Naive thymus-derived CD4-positive, alpha-beta T cell (primary cell): Measurements from ENCODE around the gene ATP10B. TPM values are rescaled to one million over a fixed set of nuclear protein-coding genes. Genes with fewer than 3 reads are reported as not detected.

Experiments
- ATAC-seq: fragments of 150-1000 bp; cut with Tn5 transposase; 2 replicates; pipeline ENCODE4 v1.10.0; 2021; ENCODE audit warnings: mild to moderate bottlenecking, moderate library complexity
- CTCF ChIA-PET: fragments of 350-600 bp; sonication (Branson Sonifier 250); formaldehyde crosslinking; loops from one replicate; lab custom pipeline; 2021; ENCODE audit warnings: antibody characterized with exemption; lab: Charles Lee
- POLR2A ChIA-PET: fragments of 350-600 bp; sonication (Branson Sonifier 250); formaldehyde crosslinking; loops from one replicate; lab custom pipeline; 2021; ENCODE audit warnings: antibody characterized with exemption, inconsistent platforms; lab: Charles Lee
- DNase-seq, 9 donors: peaks; one replicate each; pipeline versions ENCODE4 v3.0.0 to v3.0.0-alpha.2; 2020 to 2022; ENCODE audit warnings: mixed read lengths in 1 of 9
- H3K27ac ChIP-seq: one replicate; pipeline ENCODE4 v1.7.0; 2013; ENCODE audit warnings: mild to moderate bottlenecking, low read depth, low read length, moderate library complexity
- H3K27me3 ChIP-seq, 2 donors: one replicate each; pipeline ENCODE4 v1.7.0; 2013; ENCODE audit warnings: low read length in 2 of 2, mild to moderate bottlenecking in 2 of 2, moderate library complexity in 2 of 2; ENCODE audit not compliant: control insufficient read depth in 2 of 2, insufficient read depth in 2 of 2
- H3K36me3 ChIP-seq, 3 experiments: 1 replicate in 2 of 3; 2 replicates in 1 of 3; pipeline ENCODE4 v1.7.0; 2013; ENCODE audit warnings: low read length in 3 of 3, mild to moderate bottlenecking in 3 of 3, moderate library complexity in 1 of 3; ENCODE audit not compliant: insufficient read depth in 3 of 3, control insufficient read depth in 2 of 3
- H3K4me1 ChIP-seq, 2 donors: one replicate each; pipeline ENCODE4 v1.7.0; 2013; ENCODE audit warnings: low read length in 2 of 2, mild to moderate bottlenecking in 2 of 2, moderate library complexity in 1 of 2; ENCODE audit not compliant: control insufficient read depth in 2 of 2, insufficient read depth in 2 of 2
- H3K4me3 ChIP-seq: 2 replicates; pipeline ENCODE4 v1.7.0; 2013; ENCODE audit warnings: mild to moderate bottlenecking, low read length
- H3K9me3 ChIP-seq, 3 experiments: 1 replicate in 2 of 3; 2 replicates in 1 of 3; pipeline ENCODE4 v1.7.0; 2013; ENCODE audit warnings: low read length in 3 of 3; ENCODE audit not compliant: control insufficient read depth in 2 of 3
- H3K27ac Mint-ChIP-seq, 9 donors: one replicate each; pipeline ENCODE4 v1.8.0; 2020 to 2022; ENCODE audit warnings: mixed read lengths in 9 of 9, mild to moderate bottlenecking in 8 of 9, moderate library complexity in 5 of 9, inconsistent platforms in 2 of 9
- H3K27me3 Mint-ChIP-seq, 5 donors: one replicate each; pipeline ENCODE4 v1.8.0; 2021 to 2022; ENCODE audit warnings: mixed read lengths in 5 of 5, mild to moderate bottlenecking in 1 of 5
- H3K36me3 Mint-ChIP-seq, 5 donors: one replicate each; pipeline ENCODE4 v1.8.0; 2020 to 2022; ENCODE audit warnings: mixed read lengths in 5 of 5, mild to moderate bottlenecking in 3 of 5, inconsistent platforms in 1 of 5
- H3K4me1 Mint-ChIP-seq, 7 donors: one replicate each; pipeline ENCODE4 v1.8.0; 2020 to 2022; ENCODE audit warnings: mixed read lengths in 7 of 7, mild to moderate bottlenecking in 3 of 7, inconsistent platforms in 1 of 7
- H3K4me3 Mint-ChIP-seq, 10 donors: one replicate each; pipeline ENCODE4 v1.8.0; 2020 to 2022; ENCODE audit warnings: mild to moderate bottlenecking in 10 of 10, mixed read lengths in 10 of 10, moderate library complexity in 6 of 10, inconsistent platforms in 2 of 10
- H3K9me3 Mint-ChIP-seq, 11 donors: one replicate each; pipeline ENCODE4 v1.8.0; 2020 to 2022; ENCODE audit warnings: mixed read lengths in 11 of 11, mild to moderate bottlenecking in 4 of 11, inconsistent platforms in 1 of 11, moderate library complexity in 1 of 11
- intact Hi-C, 2 donors: fragments of 100-400 bp; cut with micrococcal nuclease; formaldehyde crosslinking; loops; one replicate each; pipeline ENCODE4 v1.15.1; 2023
- polyA plus RNA-seq, 2 donors: library from polyadenylated mRNA; unstranded; fragments of 300-500 nt; fragmentation: Illumina TruSeq; gene quantifications; one replicate each; pipeline ENCODE4 v1.2.3, GENCODE V29; 2021
- total RNA-seq, 6 experiments: library from RNA in 5 of 6; stranded (reverse) in 5 of 6; gene quantifications; 1 replicate in 5 of 6; 2 replicates in 1 of 6; pipeline ENCODE4 v1.2.3 and lab custom pipeline; 2021 to 2026

The ATP10B gene
- total and polyA plus RNA-seq, 7 experiments from 2014 or later: not detected

DNA sequence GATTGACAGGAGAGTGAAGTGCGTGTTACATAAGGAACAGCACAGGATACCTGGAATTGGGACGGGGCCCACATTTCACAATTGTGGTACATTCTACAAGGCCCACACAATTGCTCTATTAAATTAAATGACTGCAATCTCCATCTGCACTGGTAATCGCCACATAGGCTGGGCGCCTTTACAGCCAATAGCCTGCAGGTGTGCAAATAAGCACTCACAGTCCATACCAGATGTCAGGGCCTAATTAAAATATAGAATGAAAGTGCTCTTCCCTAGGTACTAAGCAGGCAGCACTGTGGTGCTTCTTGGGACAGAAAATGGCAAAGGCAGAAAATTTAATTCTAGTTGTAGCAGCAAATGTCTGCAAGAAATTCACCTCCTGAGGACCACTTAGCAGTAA is 82.7 kb downstream of the ATP10B start:
- POLR2A ChIA-PET: no interaction called here
- DNase-seq (no peak), ATAC-seq (no peak)
- H3K9me3 ChIP-seq: no peaks in the 10 kb centered on the region
- Mint-ChIP-seq H3K4me3 (no peak overlapping the region), H3K9me3 (peaks cover 0 to 1% (median 0%) of the 10 kb centered on the region in 11 donors), H3K27me3 (peaks cover 0 to 2% (median 1%) of the 10 kb centered on the region in 5 donors), H3K27ac (no peak overlapping the region), H3K4me1 (peaks cover 0 to 2% (median 0%) of the 10 kb centered on the region in 7 donors), H3K36me3 (no peaks in the 10 kb centered on the region)
- no peaks in the 10 kb centered on the region for H3K4me1 ChIP-seq
- no peak overlapping the region for H3K4me3 ChIP-seq
- no peaks in the 10 kb centered on the region for H3K27me3 ChIP-seq
- H3K36me3 ChIP-seq: no peaks in the 10 kb centered on the region
- intact Hi-C loops: no loop called here
- H3K27ac ChIP-seq: no peak overlapping the region
- CTCF ChIA-PET: no interaction called here

DNA sequence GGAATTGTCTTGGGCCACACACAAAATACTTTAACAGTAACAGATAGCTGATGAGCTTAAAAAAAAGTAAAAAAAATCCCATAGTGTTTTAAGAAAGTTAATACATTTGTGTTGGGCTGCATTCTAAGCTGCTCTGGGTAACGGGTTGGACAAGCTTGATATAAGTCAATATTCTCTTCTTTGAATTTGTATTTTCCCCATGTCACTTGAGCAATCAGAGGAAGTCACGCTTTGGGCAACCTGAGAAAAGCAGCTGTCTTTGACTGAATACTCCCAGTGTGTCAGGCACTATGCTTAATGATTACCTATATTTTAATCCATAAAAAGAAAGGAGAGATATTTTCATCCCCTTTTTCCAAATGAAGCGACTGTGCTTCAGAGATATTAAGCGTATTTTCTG is 84.9 kb downstream of the ATP10B start:
- DNase-seq (no peak), ATAC-seq (no peak)
- no peak overlapping the region for H3K4me3 Mint-ChIP-seq
- ChIA-PET POLR2A (no interaction called here), CTCF (no interaction called here)
- H3K36me3 Mint-ChIP-seq: no peaks in the 10 kb centered on the region
- no peak overlapping the region for H3K27ac ChIP-seq
- peaks cover 0 to 11% (median 0%) of the 10 kb centered on the region in 11 donors for H3K9me3 Mint-ChIP-seq
- no peak overlapping the region for H3K27ac Mint-ChIP-seq
- intact Hi-C loops: no loop called here
- no peaks in the 10 kb centered on the region for H3K27me3 ChIP-seq
- H3K4me1 Mint-ChIP-seq: peaks cover 0 to 2% (median 0%) of the 10 kb centered on the region in 7 donors
- H3K27me3 Mint-ChIP-seq: peaks cover 0 to 10% (median 4%) of the 10 kb centered on the region in 5 donors
- H3K9me3 ChIP-seq: no peaks in the 10 kb centered on the region
- no peaks in the 10 kb centered on the region for H3K36me3 ChIP-seq
- no peaks in the 10 kb centered on the region for H3K4me1 ChIP-seq
- H3K4me3 ChIP-seq: no peak overlapping the region

DNA sequence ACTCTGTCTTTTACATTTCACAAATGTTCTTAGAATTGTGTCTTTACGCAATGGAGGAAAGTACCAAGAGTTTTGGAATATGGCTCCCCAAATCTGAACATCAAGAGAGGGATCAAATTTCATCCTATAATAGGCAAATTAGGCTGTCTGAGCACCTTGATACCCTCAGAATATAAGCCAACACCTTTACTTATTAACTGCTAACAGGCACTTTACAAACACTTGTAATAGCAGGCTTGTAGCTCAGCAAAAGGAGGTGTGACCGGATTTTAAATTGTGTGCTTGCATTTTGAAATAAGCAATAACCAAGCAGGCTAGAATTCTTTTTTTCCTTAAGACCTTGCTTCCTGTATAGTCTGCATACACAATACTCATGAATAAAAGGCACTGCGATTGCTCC is 92.0 kb downstream of the ATP10B start:
- CTCF ChIA-PET: no interaction called here
- no peak for DNase-seq
- Histone ChIP-seq H3K9me3 (no peaks in the 10 kb centered on the region), H3K27me3 (no peaks in the 10 kb centered on the region), H3K4me3 (no peak overlapping the region), H3K36me3 (no peaks in the 10 kb centered on the region), H3K27ac (no peak overlapping the region), H3K4me1 (no peaks in the 10 kb centered on the region)
- peaks cover 4 to 18% (median 6%) of the 10 kb centered on the region in 5 donors for H3K27me3 Mint-ChIP-seq
- intact Hi-C loops: no loop called here
- no peaks in the 10 kb centered on the region for H3K4me1 Mint-ChIP-seq
- no peaks in the 10 kb centered on the region for H3K36me3 Mint-ChIP-seq
- no peak for ATAC-seq
- no peak overlapping the region for H3K27ac Mint-ChIP-seq
- peaks cover 0 to 14% (median 5%) of the 10 kb centered on the region in 11 donors for H3K9me3 Mint-ChIP-seq
- POLR2A ChIA-PET: no interaction called here
- H3K4me3 Mint-ChIP-seq: no peak overlapping the region

DNA sequence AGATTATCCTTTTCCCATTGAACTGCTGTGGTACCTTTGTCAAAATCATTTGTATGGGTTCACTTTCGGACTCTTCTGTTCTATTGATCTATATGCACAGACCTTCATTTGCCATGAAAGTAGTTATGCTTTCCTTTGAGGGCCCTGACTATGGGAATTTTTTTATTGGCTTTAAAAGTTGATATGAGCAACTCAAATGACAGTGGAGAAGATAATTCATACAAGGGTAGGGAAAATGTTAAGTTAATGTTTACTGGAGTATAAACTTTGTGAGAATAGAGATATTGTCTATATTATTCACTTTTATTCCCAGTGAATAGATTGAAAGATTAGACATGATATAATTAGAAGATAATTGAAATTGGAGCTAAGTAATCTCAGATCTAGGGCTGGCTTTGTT is 94.8 kb downstream of the ATP10B start:
- Histone ChIP-seq H3K9me3 (no peaks in the 10 kb centered on the region), H3K36me3 (no peaks in the 10 kb centered on the region), H3K27ac (no peak overlapping the region), H3K27me3 (no peaks in the 10 kb centered on the region), H3K4me3 (no peak overlapping the region), H3K4me1 (no peaks in the 10 kb centered on the region)
- Mint-ChIP-seq H3K9me3 (peaks cover 0 to 14% (median 2%) of the 10 kb centered on the region in 11 donors), H3K4me1 (no peaks in the 10 kb centered on the region), H3K27me3 (peaks cover 0 to 8% (median 6%) of the 10 kb centered on the region in 5 donors), H3K4me3 (no peak overlapping the region), H3K36me3 (no peaks in the 10 kb centered on the region), H3K27ac (no peak overlapping the region)
- intact Hi-C loops: no loop called here
- ChIA-PET CTCF (no interaction called here), POLR2A (no interaction called here)
- no peak for ATAC-seq
- no peak for DNase-seq

DNA sequence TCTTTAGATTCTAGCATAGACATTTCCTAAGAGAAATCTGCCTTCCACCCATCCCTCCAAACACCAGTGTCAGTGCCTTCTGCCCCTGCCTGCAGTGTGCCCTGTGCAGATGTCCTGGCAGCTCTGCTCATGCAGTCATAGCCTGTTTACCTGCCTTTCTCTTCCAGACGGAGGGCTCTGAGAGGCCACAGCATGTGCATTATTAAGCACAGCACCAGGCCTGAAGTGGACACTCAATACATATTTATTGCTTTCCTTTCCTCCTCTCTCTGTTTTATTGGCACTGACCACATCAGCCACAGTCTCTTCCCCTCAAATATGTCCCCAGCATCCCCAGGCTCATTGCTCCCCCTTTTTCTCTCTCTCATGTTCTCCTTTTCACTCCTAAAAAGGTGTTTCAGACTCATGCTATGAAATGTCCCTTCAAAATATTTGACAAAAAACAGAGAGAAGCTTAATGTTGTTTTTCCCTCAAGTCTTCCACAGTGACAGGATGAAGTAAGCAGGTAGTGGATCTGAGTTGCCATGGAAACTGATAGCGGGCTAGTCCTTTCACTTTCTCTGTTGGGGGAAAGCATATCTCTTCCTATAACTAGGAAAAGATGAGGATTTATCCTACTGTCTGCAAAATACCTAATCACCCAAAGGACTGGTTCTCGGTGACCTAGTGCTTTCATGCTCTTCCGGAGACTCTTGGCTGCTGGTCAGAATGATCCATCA is 100.9 kb downstream of the ATP10B start:
- ChIA-PET CTCF (no interaction called here), POLR2A (no interaction called here)
- H3K36me3 Mint-ChIP-seq: no peaks in the 10 kb centered on the region
- peaks cover 0 to 6% (median 4%) of the 10 kb centered on the region in 7 donors for H3K4me1 Mint-ChIP-seq
- no peak overlapping the region for H3K4me3 Mint-ChIP-seq
- no peaks in the 10 kb centered on the region for H3K9me3 ChIP-seq
- peaks cover 0 to 7% (median under 1%) of the 10 kb centered on the region in 11 donors for H3K9me3 Mint-ChIP-seq
- H3K27me3 ChIP-seq: no peaks in the 10 kb centered on the region
- no peak overlapping the region for H3K4me3 ChIP-seq
- no peaks in the 10 kb centered on the region for H3K36me3 ChIP-seq
- peaks cover 0 to 27% (median 16%) of the 10 kb centered on the region in 5 donors for H3K27me3 Mint-ChIP-seq
- H3K27ac ChIP-seq: no peak overlapping the region
- no peak for DNase-seq
- H3K27ac Mint-ChIP-seq: no peak overlapping the region
- H3K4me1 ChIP-seq: no peaks in the 10 kb centered on the region
- ATAC-seq: no peak
- intact Hi-C loops: no loop called here

DNA sequence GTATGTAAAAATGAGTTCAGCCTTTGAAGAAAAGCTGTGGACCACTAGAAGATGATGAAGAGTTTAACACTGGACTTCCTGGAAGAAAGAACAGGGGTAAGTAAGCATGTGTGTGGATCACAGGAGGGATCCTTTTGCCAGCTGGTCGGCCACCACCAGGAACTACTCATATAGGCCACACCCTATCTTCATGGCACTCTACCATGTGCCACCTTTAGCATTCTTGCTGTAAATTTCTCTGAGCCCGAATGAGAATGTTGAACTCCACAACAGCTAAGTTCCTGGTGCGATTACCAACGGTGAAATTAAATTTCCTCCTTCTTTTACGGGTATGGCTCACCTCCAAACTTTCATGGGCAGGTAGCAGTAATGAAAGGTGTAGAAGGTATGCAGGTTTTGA is 102.3 kb downstream of the ATP10B start:
- no peak for DNase-seq
- intact Hi-C loops: no loop called here
- H3K9me3 Mint-ChIP-seq: no peaks in the 10 kb centered on the region

DNA sequence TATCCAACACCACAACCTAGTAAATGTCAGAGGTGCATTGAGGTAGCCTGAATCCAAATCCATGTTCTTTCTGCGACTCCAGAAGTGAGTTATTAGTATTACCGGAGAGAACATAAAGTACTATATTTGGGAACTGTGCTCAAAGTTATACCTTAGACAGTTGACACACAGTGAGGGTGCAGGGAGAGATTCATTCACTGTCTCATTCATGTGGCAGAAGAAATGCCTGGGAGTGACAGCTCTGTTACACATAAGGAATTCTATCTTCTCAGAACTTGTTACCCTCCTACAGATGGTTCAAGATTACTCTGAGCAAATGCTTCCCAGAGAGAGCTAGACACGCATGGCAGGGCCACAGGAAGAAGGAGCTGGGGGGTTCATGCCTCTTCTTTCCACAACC is 103.0 kb downstream of the ATP10B start:
- no peak overlapping the region for H3K4me3 Mint-ChIP-seq
- H3K9me3 Mint-ChIP-seq: no peaks in the 10 kb centered on the region
- intact Hi-C loops: no loop called here
- H3K4me1 Mint-ChIP-seq: peaks cover 0 to 6% (median 4%) of the 10 kb centered on the region in 7 donors
- Histone ChIP-seq H3K36me3 (no peaks in the 10 kb centered on the region), H3K4me1 (no peaks in the 10 kb centered on the region), H3K9me3 (no peaks in the 10 kb centered on the region), H3K4me3 (no peak overlapping the region), H3K27me3 (no peaks in the 10 kb centered on the region), H3K27ac (no peak overlapping the region)
- ChIA-PET CTCF (no interaction called here), POLR2A (no interaction called here)
- no peaks in the 10 kb centered on the region for H3K36me3 Mint-ChIP-seq
- no peak overlapping the region for H3K27ac Mint-ChIP-seq
- peaks cover 0 to 27% (median 19%) of the 10 kb centered on the region in 5 donors for H3K27me3 Mint-ChIP-seq
- ATAC-seq (no peak), DNase-seq (no peak)

More for the DNA sequence above, 102.3 kb downstream of the ATP10B start:
- H3K27me3 Mint-ChIP-seq: peaks cover 0 to 27% (median 19%) of the 10 kb centered on the region in 5 donors
- H3K36me3 Mint-ChIP-seq: no peaks in the 10 kb centered on the region
- ChIA-PET CTCF (no interaction called here), POLR2A (no interaction called here)
- no peak for ATAC-seq
- Histone ChIP-seq H3K4me3 (no peak overlapping the region), H3K4me1 (no peaks in the 10 kb centered on the region), H3K27me3 (no peaks in the 10 kb centered on the region), H3K36me3 (no peaks in the 10 kb centered on the region), H3K27ac (no peak overlapping the region), H3K9me3 (no peaks in the 10 kb centered on the region)
- peaks cover 0 to 6% (median 4%) of the 10 kb centered on the region in 7 donors for H3K4me1 Mint-ChIP-seq
- H3K4me3 Mint-ChIP-seq: no peak overlapping the region
- no peak overlapping the region for H3K27ac Mint-ChIP-seq
